ES-I3 (cell line): Measurements from ENCODE around the gene TMLHE.
"Not testable (repeated sequence)": the region's sequence is repeated elsewhere in the genome, so short reads cannot be mapped to it uniquely, and the experiment has no call there.

Experiments used
- H3K36me3 ChIP-seq: 2 replicates; pipeline ENCODE4 v1.6.1; 2013; ENCODE audit warnings: mild to moderate bottlenecking, low read length, control low read depth, moderate library complexity; ENCODE audit not compliant: insufficient read depth
- H3K4me1 ChIP-seq: 2 replicates; pipeline ENCODE4 v1.6.1; 2013; ENCODE audit warnings: mild to moderate bottlenecking, control low read depth, low read length; ENCODE audit not compliant: insufficient read depth
- H3K9ac ChIP-seq: 2 replicates; pipeline ENCODE4 v1.6.1; 2013; ENCODE audit warnings: low read depth, mild to moderate bottlenecking, low read length, moderate library complexity
- H3K9me3 ChIP-seq: 2 replicates; pipeline ENCODE4 v1.6.1; 2013; ENCODE audit warnings: mild to moderate bottlenecking, low read length, moderate library complexity; ENCODE audit not compliant: control insufficient read depth, insufficient read depth

TMLHE gene

DNA sequence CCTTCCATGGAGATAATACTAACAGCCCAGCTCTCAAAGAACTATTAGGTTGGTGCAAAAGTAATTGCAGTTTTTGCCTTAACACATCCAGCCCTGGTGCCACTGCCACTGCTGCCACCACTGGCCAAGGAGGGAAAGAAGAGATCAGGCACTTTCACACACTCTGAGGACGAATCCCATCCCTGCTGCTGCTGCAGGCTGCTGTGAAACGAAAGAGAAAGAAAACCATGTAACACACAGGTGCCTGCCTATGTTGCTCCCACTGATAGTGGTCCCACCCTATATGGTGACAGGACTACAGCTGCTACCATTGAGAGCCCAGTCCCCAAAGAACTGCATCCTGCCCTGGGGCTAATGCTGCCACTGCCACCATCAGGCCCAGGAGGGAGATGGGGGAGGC is 35.1 kb downstream of the TMLHE start:
- Histone ChIP-seq H3K4me1 (no peaks in the 10 kb centered on the region), H3K36me3 (no peaks in the 10 kb centered on the region), H3K9ac (no peak overlapping the region), H3K9me3 (no peaks in the 10 kb centered on the region)

DNA sequence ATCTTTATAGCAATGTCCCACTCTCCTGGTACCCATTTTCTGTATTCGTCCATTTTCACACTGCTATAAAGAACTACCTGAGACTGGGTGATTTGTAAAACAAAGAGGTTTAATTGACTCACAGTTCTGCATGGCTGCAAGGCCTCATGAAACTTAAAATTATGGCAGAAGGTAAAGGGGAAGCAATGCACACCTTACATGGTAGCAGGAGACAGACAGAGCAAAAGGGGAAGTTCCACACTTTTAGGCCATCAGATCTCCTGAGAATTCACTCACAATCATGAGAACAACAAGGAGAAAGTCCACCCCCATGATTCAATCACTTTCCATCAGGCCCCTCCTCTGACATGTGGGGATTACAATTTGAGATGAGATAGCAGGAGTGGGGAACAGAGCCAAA is 49.7 kb downstream of the TMLHE start:
- Histone ChIP-seq H3K9ac (no peak overlapping the region), H3K9me3 (no peaks in the 10 kb centered on the region), H3K36me3 (no peaks in the 10 kb centered on the region), H3K4me1 (no peaks in the 10 kb centered on the region)

DNA sequence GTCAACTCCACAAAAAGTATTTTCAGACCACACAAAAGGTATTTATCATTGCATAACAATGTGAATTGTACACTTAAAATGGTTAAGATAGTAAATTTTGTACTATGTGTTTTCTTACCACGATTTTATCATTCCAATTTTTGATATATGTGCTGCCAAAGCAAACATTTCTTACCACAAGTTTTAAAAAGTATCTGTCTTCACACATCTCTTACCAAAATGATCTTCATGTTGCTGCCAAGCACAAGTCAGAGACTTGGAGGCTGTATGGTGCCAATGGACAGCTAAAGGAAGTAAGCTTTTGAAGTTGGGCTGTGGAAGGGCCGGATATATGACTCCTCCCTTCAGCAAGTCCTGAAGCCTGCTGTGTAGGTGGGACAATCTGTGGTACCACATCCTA is 67.9 kb downstream of the TMLHE start:
- no peaks in the 10 kb centered on the region; the same call in 1 of the 2 replicates for H3K36me3 ChIP-seq
- no peaks in the 10 kb centered on the region for H3K9me3 ChIP-seq
- no peaks in the 10 kb centered on the region for H3K4me1 ChIP-seq
- no peak overlapping the region for H3K9ac ChIP-seq

DNA sequence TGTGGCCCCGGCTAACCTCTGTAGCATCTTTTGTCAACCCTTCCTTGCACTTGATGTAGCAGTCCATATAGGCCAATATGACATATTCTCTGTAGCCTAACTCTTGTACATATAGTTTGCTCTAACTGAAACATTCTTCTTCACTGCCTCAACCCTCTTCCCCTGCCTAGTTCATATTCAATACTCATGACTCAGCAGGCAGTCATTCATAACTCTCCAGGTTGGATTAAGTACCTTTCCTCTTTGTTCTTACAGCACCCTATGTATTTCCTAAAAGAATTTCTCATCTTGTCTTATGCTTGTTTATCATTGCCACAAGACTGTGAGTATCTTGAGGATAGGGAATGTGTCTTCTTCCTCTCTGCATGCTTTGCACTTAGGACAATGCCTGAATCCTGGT is 76.9 kb downstream of the TMLHE start:
- no peaks in the 10 kb centered on the region for H3K4me1 ChIP-seq
- no peak overlapping the region for H3K9ac ChIP-seq
- H3K36me3 ChIP-seq: no peaks in the 10 kb centered on the region; the same call in 1 of the 2 replicates
- no peaks in the 10 kb centered on the region for H3K9me3 ChIP-seq

DNA sequence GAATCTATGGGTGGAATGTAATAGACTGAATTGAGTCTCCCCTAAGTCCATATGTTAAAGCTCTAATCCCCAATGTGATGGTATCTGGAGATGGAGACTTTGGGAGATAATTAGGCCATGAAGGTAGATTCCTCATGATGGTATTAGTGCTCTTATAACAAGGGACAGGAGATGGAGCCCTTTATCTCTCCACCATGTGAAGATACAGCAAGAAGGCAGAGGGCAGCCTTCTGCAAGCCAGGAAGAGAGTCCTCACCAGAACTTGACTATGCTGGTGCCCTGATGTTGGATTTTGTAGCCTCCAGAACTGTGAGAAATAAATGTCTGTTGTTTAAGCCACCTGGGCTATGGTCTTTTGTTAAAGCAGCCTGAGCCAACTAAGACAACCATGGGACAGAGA is 78.0 kb downstream of the TMLHE start:
- no peaks in the 10 kb centered on the region; the same call in 1 of the 2 replicates for H3K36me3 ChIP-seq
- no peaks in the 10 kb centered on the region for H3K4me1 ChIP-seq
- no peak overlapping the region for H3K9ac ChIP-seq
- H3K9me3 ChIP-seq: no peaks in the 10 kb centered on the region

DNA sequence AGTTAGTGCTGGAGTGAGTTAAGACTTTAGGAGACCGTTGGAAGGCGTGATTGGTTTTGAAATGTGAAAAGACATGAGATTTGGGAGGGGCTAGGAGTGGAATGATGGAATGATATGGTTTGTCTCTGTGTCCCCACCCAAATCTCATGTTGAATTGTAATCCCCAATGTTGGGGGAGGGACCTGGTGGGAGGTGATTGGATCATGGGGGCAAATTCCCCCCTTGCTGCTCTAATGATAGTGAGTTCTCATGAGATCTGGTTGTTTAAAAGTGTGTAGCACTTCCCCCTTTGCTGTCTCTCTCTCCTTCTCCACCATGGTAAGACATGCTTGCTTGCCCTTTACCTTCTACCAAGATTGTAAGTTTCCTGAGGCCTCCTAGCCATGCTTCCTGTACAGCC is 85.7 kb downstream of the TMLHE start:
- H3K9me3 ChIP-seq, H3K9ac ChIP-seq, H3K4me1 ChIP-seq, H3K36me3 ChIP-seq: not testable (repeated sequence)

DNA sequence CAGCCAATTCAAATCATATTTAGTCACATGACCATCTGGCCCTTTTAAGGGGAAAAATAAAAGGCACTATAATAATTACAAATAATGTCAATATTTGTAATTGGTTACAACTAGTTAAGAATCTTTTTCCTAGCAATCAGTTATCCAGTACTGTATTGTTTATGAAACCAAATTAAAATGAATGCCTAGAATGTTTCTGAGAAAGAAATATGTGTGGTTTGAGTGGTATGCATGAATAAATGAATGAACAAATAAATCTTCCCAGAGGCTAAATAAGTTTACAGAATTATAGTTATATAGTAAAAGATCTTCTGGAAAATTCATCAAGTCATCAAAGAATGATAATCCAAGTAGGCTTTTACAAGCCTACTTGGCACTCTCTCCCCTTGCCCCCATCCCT is 98.5 kb downstream of the TMLHE start:
- no peaks in the 10 kb centered on the region for H3K4me1 ChIP-seq
- no peaks in the 10 kb centered on the region for H3K9me3 ChIP-seq
- H3K36me3 ChIP-seq: no peaks in the 10 kb centered on the region
- H3K9ac ChIP-seq: no peak overlapping the region

DNA sequence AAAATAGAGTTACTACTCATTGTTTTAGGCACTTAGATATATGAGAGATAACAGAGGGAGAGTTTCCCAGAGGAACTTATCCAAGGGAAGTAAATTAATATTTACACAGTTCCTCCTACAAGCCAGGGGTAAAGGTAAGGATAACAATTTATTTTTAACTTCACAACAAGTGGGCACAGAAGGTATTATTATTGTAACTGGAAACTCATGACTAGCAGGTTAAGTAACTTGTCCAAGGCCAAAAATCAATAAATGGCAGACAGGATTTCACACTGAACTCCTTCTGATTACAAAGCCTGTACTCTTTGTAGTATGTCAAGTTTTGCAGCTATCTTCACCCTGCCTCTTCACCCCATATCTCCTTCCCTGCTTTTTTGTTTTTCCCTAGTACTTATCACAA is 107.5 kb downstream of the TMLHE start:
- Histone ChIP-seq H3K36me3 (no peaks in the 10 kb centered on the region), H3K9ac (no peak overlapping the region), H3K4me1 (no peaks in the 10 kb centered on the region), H3K9me3 (no peaks in the 10 kb centered on the region)

DNA sequence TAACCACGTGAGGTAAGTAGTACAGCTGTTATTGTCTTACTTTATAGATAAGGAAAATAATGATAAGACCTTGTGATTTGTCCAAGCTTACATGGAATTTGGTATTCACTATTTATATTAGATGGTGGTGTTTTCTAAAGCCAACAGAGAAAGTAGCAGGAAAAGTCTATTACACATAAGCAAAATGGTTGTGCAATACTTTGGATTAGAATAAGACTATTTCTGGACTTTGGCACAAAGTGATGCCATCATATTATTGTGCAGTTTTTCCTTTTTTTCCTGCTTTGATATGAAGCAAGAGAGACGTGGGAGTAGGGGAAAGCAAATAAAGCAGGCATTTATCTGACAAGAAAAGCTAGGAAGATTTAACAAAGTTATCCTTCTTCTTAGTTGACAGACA is 117.6 kb downstream of the TMLHE start:
- H3K9me3 ChIP-seq, H3K9ac ChIP-seq, H3K4me1 ChIP-seq, H3K36me3 ChIP-seq: not testable (repeated sequence)

DNA sequence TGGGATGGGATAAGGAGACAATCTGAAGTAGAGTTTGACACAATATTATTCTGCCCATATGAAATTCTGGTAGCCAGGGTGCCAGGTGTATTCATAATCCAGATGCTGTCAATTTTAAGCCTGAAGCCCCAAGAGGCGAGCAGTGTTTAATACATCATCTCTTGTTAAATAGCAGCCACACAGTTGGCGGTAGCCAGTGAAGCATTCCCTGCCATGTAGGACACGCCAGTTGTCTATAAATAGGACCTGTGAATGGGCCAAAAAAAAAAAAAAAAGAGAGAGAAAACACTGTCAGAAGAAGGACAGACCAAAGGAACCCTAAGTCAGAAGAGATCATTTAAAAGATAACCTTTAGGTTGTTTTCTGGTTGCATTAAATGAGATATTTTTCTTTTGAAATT is 121.3 kb downstream of the TMLHE start:
- not testable (repeated sequence) for H3K9ac ChIP-seq, H3K4me1 ChIP-seq, H3K36me3 ChIP-seq, H3K9me3 ChIP-seq

DNA sequence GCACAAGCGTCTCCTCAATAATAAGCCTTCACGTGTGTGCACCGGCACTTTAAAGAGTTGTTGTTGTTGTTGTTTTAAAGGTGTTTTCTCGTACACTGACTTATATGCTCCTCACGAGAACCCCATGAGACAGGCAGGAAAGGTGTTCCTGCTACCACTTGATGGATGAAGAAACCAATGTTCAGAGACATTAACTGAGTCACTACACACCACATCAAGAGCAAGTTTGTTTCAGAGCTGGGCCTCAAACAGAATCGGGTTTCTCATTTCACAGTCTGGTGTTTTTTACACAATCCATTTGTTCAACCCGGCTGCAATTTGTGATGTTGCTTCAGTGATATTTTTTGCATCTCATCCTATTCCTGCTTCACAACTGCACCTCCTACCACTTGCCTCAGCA is 135.6 kb downstream of the TMLHE start:
- H3K9me3 ChIP-seq, H3K36me3 ChIP-seq, H3K4me1 ChIP-seq, H3K9ac ChIP-seq: not testable (repeated sequence)

DNA sequence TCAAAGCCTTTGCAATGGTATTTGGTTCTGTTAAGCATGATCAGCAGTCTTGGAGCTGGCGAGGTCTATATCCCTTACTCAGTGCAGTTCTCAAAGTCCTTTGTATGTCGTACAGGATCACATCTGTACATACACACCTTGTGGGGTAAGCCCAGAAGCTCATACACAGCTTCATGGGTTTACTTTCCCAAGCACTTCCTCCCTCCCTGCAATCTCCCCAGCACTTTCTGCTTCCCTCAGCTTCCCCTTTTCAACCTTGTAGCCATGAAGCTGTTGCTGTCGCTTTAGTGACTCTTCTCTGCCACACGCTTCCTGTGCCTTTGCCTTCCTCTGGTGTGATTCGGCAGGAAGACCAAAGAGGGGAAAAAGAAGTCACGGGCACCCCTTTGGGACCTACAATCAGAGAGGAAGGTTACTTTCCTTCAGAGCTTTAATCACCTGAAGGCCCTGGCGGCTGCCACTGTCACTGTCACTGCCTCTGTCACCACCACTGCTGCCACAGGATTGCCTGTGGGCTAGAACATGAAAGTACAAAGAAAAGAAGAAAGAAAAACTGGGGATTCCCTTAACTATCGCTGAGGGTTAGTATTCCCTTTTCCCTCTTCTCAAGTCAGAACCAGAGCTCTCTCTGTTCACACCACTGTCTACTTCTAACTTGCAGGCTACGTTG is 146.3 kb downstream of the TMLHE start:
- not testable (repeated sequence) for H3K4me1 ChIP-seq, H3K9ac ChIP-seq, H3K36me3 ChIP-seq

DNA sequence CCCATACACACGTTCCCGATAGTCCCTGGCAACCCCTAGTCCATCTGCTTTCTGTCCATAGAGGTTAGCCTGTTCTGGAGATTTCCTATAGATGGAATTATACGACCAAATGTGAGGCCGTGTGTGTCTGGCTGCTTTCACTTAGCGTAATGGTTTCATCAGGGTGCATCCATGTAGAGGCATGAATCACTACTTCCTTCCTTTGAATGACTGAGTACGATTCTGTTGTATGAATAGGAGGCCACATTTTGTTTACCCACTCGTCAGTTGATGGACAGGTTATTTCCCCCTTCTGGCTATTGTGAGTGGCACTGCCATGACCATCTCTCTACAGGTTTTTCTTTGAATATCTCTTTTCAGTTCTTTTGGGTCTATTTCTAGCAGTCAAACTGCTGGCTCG is 152.3 kb downstream of the TMLHE start:
- H3K9me3 ChIP-seq, H3K4me1 ChIP-seq, H3K36me3 ChIP-seq, H3K9ac ChIP-seq: not testable (repeated sequence)

More for the DNA sequence above, 146.3 kb downstream of the TMLHE start:
- H3K9me3 ChIP-seq: not testable (repeated sequence)

DNA sequence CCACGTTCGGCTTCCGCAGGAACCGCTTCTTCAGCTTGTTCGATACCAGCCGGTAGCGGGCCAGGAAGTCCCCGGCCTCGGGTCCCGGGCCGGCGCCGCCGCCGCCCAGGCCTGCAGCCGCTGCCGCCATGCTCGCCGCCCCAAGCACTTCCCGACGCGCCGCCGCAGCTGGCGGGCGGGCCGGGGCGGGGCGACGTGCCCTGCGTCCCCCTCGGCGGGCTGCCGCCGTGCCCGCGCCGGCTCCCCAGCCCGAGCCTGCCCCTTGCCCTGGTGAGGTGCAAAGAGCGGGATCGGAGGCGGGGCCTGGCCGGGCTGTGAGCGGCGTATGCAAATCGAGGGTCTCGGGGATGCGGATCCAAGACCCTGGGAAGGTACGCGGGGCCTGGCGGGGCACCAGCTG is 154.3 kb downstream of the TMLHE start, which contains the start of gene F8A3:
F8A3 (minus strand) TSS at position 150 of the 400 bp plus-strand sequence; CDS start at position 130, 20 bp downstream.
- H3K9ac ChIP-seq, H3K9me3 ChIP-seq, H3K4me1 ChIP-seq, H3K36me3 ChIP-seq: not testable (repeated sequence)

DNA sequence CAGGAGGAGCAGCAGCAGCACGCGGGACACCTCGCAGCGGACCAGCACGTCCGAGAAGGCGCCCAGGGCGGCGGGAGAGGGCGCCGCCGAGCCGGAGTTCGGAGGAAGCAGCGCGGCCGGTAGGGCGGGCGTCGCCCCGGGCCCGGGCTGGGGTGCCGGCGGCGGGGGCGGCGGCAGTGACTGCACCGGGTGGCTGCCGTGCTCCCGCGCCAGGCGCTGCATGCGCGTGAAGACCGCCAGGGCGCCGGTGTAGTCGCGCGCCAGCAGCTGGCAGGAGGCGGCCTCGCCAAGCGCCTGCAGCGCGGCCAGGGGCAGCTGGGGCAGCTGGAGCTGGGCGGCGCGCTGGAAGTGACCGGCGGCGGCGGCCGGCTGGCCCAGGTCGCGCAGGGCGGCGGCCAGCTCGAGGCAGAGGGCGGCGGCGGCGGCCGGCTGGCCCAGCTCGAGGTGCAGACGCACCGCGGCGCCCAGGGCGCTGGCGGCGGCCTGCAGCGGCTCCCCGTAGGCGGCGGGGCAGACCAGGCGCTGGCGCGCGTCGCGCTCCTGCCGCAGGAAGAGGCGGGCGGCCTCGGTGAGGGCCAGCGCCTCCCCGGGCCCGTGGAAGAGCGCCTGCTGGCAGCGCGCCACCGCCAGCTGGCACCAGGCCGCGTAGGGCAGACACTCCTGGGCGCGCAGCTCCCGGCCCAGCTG is 154.8 kb downstream of the TMLHE start:
- not testable (repeated sequence) for H3K4me1 ChIP-seq, H3K9me3 ChIP-seq, H3K36me3 ChIP-seq, H3K9ac ChIP-seq
